Lung (tissue), 12 donors: ENCODE measurements around the gene GNAT3. TPM values are rescaled to one million over a fixed set of nuclear protein-coding genes. Genes with fewer than 3 reads are reported as not detected.
A peak's percentile ranks its signal among the peaks of the same experiment; 100 is the strongest.

Experiments used
- ATAC-seq: fragments of 200-7000 bp; cut with Tn5 transposase; one replicate; pipeline ENCODE4 v1.9.1; 2020; ENCODE audit warnings: moderate number of reproducible peaks; ENCODE audit not compliant: insufficient read depth, low FRiP score
- DNase-seq, 3 donors: peaks; one replicate each; pipeline ENCODE4 v3.0.0-alpha.2; 2013 to 2017
- H3K27ac ChIP-seq, 2 donors: one replicate each; pipeline ENCODE4 v1.5.1; 2013; ENCODE audit warnings: mild to moderate bottlenecking in 2 of 2, moderate library complexity in 2 of 2, control low read depth in 1 of 2, inconsistent platforms in 1 of 2, low read depth in 1 of 2, low read length in 1 of 2
- H3K27me3 ChIP-seq, 3 donors: one replicate each; pipeline ENCODE4 v1.5.1; 2013; ENCODE audit warnings: low read length in 2 of 3; ENCODE audit not compliant: control insufficient read depth in 3 of 3, insufficient read depth in 3 of 3
- H3K36me3 ChIP-seq, 4 donors: one replicate each; pipeline ENCODE4 v1.5.1; 2013; ENCODE audit warnings: low read length in 4 of 4, mild to moderate bottlenecking in 1 of 4, moderate library complexity in 1 of 4; ENCODE audit not compliant: control insufficient read depth in 4 of 4, insufficient read depth in 4 of 4
- H3K4me1 ChIP-seq, 5 donors: one replicate each; pipeline ENCODE4 v1.5.1; 2013; ENCODE audit warnings: low read length in 5 of 5, mild to moderate bottlenecking in 2 of 5, moderate library complexity in 1 of 5; ENCODE audit not compliant: control insufficient read depth in 5 of 5, insufficient read depth in 5 of 5
- H3K4me3 ChIP-seq: one replicate; pipeline ENCODE4 v1.5.1; 2013; ENCODE audit warnings: mild to moderate bottlenecking, control low read depth, moderate library complexity
- H3K9ac ChIP-seq, 2 donors: one replicate each; pipeline ENCODE4 v1.5.1; 2013; ENCODE audit warnings: low read length in 2 of 2, control low read depth in 1 of 2; ENCODE audit not compliant: insufficient read depth in 1 of 2
- H3K9me3 ChIP-seq, 4 donors: one replicate each; pipeline ENCODE4 v1.5.1; 2013; ENCODE audit warnings: low read length in 3 of 4, mild to moderate bottlenecking in 1 of 4, moderate library complexity in 1 of 4; ENCODE audit not compliant: control insufficient read depth in 4 of 4, insufficient read depth in 3 of 4
- CTCF ChIP-seq: IDR thresholded peaks from 2 replicates; pipeline ENCODE4 v1.5.1; 2012; ENCODE audit warnings: mild to moderate bottlenecking; ENCODE audit errors: control extremely low read depth, extremely low read depth
- WGBS, 2 donors: extraction: QIAGEN DNeasy Blood & Tissue Kit; methylation state at CpG; one replicate each; pipeline ENCODE4 v1.1.7; 2013; 5-methylcytosine and 5-hydroxymethylcytosine counted together
- polyA plus RNA-seq, 2 donors: library from polyadenylated mRNA; stranded (reverse); fragments of 200-250 nt; gene quantifications; one replicate each; pipeline ENCODE4 v1.2.1, GENCODE V29; 2013
- total RNA-seq, 2 donors: library from RNA; depleted of rRNA in 1 of 2; stranded (reverse); fragments of >200 nt in 1 of 2; gene quantifications; one replicate each; pipeline ENCODE4 v1.2.1, GENCODE V29; 2014 to 2021
- donor health status: control.
- donor health status: control.
- donor health status: Bipolar disorder and iron deficiency.
- donor health status: healthy.
- donor health status: DM: yes; HTN: yes; CAD: no.

GNAT3 gene
- total and polyA plus RNA-seq, 4 donors, result not detected

DNA sequence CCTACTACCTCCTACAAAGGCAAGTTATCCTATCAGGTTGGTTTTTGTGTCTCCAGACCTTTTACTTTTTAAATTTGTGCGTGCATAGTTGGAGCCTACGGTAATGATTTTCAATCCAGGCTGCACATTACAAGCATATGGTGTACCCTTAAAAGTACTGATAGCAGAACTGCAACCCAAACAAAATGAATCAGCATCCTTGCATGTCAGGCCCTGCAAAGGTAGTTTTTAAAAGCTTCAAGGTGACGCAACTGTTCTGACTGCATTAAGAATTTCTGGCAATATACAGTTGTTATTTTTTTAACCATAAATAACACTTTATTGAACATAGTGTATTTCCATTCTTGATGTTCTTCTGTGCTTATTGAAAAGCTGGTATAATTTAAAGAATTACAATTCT lies 28.9 kb downstream of the GNAT3 start:
- Histone ChIP-seq H3K9me3 (no peaks in the 10 kb centered on the region), H3K27me3 (no peaks in the 10 kb centered on the region), H3K4me3 (no peak overlapping the region), H3K4me1 (peaks cover 0 to under 1% (median 0%) of the 10 kb centered on the region in 5 donors), H3K9ac (no peak overlapping the region), H3K27ac (no peak overlapping the region), H3K36me3 (no peaks in the 10 kb centered on the region)
- ATAC-seq (no peak), DNase-seq (no peak)
- TF ChIP-seq CTCF, result no peak
- 97 to 99% methylated on average over 3 of the region's 3 CpGs for WGBS, 2 donors

DNA sequence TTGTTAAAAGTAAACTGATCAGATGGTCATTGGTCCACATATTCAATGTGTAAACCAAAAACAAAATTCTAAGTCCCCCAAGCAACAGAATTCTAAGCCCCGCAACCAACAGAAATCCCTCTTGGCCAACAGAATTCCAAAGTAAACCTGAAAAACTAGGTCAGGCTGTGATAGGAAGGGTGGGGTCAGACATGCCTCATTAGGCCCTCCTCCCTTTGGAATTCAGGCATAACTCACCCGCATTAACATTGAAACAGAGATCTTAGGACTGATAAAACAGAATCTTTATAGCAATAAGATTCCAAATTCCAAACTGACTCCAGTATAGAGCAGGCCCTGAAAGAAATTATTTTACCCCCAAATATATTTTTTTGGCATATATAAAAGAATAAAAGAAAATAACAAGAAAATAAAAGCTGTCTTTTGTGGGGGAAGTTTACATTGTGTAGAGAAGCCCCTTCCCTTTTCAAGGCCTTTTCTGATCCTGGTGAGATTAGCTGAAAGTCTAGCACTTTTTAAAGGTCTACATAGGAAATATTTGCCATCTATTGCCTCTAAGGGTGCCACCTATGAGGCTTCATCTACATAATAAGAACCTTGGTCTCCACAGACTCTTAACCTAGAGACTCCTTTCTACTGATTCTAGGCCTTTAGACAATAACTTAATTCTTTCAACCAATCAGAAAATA lies 30.5 kb downstream of the GNAT3 start:
- TF ChIP-seq CTCF, result no peak
- no peak for DNase-seq
- Histone ChIP-seq H3K27ac (peak overlapping the region in 1 of 2 donors; percentile 9), H3K4me3 (no peak overlapping the region), H3K27me3 (no peaks in the 10 kb centered on the region), H3K9me3 (no peaks in the 10 kb centered on the region), H3K9ac (no peak overlapping the region), H3K36me3 (no peaks in the 10 kb centered on the region), H3K4me1 (peaks cover 0 to 3% (median 0%) of the 10 kb centered on the region in 5 donors)
- no peak for ATAC-seq
- 60 to 70% methylated on average over 2 of the region's 2 CpGs for WGBS, 2 donors

DNA sequence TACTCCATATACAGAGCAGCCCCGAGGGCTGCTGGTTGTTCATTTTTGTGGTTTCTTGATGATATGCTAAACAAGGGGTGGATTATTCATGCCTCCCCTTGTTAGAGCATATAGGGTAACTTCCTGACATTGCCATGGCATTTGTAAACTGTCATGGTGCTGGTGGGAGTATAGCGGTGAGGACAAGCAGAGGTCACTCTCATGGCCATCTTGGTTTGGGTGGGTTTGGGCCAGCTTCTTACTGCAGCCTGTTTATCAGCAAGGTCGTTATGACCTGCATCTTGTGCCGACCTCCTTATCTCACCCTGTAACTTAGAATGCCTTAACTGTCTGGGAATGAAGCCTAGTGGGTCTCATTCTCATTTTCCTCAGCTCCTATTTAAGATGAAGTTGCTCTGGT lies 31.3 kb downstream of the GNAT3 start:
- no peaks in the 10 kb centered on the region for H3K27me3 ChIP-seq

More for the DNA sequence above, 31.3 kb downstream of the GNAT3 start:
- DNase-seq (no peak), ATAC-seq (no peak)
- Histone ChIP-seq H3K4me1 (peaks cover 0 to 3% (median 0%) of the 10 kb centered on the region in 5 donors), H3K9me3 (no peaks in the 10 kb centered on the region), H3K9ac (no peak overlapping the region), H3K27ac (no peak overlapping the region), H3K4me3 (no peak overlapping the region), H3K36me3 (no peaks in the 10 kb centered on the region)
- no peak for TF ChIP-seq CTCF
- 85 to 91% methylated on average over 4 of the region's 4 CpGs for WGBS, 2 donors
